HG02981 (cell line): ENCODE results near the gene TCTN2.

Experiments used
- ATAC-seq: cut with Tn5 transposase; IDR thresholded peaks from one replicate; pipeline ENCODE4 v1.9.1; 2021; ENCODE audit warnings: mild to moderate bottlenecking, moderate library complexity; ENCODE audit not compliant: unreplicated experiment

The TCTN2 gene

DNA sequence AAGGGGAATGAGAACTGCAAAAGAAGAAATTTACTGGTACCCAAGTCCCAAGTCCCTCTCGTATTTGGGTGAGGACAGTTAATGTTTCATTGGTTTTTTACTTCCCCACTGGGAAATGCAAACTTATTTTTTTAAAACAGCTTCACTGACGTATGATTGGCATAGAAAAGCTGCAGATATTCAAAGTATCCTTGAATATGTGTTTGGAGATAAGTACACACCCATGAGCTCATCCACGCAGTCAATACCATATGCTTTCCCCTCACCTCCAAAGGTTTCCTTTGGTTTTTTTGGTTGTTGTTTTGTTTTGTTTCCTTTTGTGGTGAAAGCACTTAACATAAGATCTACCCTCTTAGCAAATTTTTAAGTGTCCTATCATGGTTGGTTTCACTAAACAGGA, 13.1 kb downstream of the TCTN2 start:
- ATAC-seq = no peak

DNA sequence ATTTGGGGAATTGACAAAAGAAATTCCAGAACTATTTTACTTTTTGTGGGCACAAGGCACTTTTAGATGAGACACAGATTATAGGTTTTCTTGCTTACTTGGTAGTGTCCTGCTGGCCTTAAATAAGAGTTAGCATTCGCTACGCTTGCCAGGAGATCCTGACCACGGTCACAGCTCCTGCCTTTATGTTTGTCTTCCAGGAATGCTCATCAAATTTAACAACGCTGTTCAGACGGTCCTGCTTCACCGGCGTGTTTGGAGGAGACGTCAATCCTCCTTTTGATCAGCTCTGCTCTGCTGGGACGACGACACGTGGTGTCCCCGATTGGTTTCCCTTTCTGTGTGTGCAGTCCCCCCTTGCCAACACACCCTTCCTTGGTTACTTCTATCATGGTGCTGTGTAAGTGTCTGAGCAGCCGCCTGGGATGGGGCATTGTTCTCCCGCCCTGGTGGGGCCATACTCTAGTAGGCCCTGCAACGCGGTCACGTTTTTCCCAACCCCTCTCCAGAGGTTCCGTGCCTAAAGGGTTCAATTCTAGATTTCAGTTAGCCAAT, 15.8 kb downstream of the TCTN2 start:
- no peak for ATAC-seq

- ATAC-seq = no peak
Measured at GRCh38 chr12:123690191-123690840, 19.4 kb downstream of the TCTN2 start.

- ATAC-seq = no peak
Measured at GRCh38 chr12:123696207-123696606, 25.3 kb downstream of the TCTN2 start.

DNA sequence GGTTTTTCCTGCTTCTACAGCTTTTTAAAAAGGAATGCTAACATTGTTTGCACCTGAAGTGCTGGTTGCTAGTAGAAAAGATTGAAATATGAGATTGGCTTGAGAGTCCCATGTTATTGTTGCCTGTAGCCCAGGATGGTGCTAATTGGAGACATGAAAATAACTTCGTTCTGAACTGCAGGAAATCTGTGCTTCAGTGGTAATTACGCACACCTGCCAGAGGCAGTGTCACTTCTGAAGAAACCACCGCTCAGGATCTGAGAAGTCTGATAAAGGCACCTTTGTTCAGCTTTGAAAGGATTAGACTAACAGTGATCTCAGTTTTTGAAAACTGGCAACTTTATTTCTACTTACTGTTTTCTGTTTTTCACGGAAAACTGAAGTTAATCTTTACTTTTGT, 25.7 kb downstream of the TCTN2 start:
- no peak for ATAC-seq

GRCh38 chr12:123705935-123706334, 35.0 kb downstream of the TCTN2 start:
- no peak for ATAC-seq

DNA sequence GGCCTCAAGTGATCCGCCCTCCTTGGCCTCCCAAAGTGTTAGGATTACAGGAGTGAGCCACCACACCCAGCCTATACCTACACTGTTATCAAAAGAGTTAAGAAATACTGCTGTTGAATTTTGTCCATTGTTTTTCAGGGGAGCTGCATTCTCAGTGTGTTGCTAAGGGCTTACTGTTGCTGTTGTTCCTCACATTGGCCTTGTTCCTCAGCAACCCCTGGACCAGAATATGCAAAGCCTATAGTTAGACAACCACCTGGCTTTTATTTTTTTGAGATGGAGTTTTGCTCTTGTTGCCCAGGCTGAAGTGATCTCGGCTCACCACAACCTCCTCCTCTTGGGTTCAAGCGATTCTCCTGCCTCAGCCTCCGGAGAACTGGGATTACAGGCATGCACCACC, 36.6 kb downstream of the TCTN2 start:
- no peak for ATAC-seq

DNA sequence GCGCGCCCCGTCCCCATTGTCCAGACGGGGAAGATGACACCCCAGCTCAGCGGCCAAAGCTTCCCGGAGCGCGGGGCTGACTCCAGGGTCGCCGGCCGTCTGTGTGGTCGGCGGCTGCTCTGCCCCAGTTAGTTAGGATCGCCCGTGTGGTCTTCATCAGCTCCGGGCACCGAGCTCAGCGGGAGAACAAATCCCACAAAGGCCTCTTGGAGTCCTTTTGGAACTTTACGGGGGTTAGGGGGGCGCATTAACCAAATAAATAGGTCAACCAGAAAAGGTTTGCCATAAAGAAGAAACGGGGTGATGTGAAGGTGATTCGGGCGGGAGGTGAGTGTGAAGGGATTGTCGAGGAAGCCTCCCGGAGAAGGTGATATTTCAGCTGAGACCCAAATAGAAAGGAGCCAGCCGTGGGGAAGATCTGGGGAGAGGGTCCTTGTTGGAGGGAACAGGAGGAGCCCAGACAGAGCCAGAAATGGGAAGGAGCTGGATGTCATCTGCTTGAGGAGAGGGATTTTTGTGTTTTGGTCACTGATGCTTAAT, 41.9 kb downstream of the TCTN2 start:
- no peak for ATAC-seq

GRCh38 chr12:123713398-123713797, 42.5 kb downstream of the TCTN2 start:
- no peak for ATAC-seq

- ATAC-seq = no peak
Measured at GRCh38 chr12:123713823-123714585, 43.1 kb downstream of the TCTN2 start.

DNA sequence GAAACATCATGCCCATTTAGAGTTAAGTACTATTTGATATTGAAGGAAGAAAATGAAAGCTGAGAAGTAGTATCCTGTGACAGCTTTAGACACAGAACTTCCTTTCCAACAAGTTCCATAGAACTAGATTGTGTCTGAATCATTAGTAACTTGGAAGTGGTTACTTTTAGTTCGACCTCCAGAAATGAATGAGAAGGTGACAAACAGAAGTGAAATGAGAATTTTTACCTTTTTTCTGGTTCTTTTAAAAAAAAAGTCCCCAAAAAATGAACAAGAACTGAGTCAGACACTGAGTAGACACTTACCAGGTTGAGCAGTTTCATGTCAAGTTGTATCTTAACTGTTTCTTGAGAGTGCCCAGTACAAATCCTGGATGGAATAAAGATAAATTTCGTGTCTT, 44.3 kb downstream of the TCTN2 start:
- no peak for ATAC-seq

DNA sequence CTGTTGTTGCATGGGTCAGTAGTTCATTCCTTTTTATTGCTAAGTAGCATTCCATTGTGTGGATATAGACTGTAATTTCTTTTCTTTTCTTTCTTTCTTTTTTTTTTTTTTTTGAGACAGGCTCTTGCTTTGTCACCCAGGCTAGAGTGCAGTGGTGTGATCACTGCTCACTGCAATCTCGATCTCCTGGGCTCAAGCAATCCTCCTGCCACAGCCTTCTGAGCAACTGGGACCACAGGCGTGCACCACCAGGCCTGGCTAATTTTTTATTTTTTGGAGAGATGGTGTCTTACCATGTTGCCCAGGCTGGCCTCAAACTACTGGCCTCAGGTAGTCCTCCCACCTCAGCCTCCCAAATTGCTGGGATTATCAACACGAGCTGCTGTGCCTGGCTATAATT, 46.4 kb downstream of the TCTN2 start:
- no peak for ATAC-seq

DNA sequence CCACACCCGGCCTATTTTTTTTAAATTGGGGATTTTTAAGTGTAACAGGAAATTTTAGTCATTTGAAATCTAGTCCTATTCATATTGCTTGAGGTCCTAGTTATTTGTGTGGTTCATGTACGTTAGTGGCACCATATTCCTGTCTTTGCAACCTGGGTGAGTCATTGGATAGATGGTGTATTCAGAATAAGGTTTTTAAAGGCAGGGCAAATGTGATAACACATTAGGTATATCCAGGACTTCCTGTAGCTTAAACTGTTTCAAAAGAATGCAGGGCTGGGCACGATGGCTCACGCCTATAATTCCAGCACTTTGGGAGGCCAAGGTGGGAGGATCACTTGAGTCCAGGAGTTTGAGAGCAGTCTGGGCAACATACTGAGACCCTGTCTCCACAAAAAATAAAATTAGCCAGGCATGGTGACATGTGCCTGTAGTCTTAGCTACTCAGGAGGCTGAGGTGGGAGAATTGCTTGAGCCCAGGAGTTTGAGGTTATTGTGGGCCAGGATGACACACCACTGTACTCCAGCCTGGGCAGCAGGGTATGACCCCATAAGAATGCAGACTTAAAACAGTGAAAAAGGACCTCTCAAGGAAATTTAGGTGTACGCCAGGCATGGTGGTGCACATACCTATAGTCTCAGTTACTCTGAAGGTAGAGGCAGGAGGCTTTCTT, 49.4 kb downstream of the TCTN2 start:
- ATAC-seq = no peak

DNA sequence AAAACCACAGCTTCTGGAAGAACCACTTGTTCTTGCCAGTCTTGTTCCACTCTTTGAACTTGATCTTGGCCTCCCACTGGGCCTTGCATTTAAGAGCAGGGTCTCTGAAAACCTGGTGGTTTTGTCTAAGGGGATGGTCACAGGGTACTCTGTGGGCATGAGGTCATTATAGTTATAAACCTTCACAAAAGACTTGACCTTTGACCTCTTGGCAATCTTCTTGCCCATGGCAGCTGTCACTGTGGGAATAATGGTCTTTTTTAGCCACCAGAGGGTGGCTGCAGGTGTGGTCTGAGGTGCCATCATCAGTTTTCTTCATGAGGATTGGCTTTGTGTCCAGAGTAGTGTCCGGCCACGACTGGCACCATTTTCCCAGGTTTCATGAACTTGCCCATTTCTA, 50.3 kb downstream of the TCTN2 start:
- ATAC-seq = no peak

DNA sequence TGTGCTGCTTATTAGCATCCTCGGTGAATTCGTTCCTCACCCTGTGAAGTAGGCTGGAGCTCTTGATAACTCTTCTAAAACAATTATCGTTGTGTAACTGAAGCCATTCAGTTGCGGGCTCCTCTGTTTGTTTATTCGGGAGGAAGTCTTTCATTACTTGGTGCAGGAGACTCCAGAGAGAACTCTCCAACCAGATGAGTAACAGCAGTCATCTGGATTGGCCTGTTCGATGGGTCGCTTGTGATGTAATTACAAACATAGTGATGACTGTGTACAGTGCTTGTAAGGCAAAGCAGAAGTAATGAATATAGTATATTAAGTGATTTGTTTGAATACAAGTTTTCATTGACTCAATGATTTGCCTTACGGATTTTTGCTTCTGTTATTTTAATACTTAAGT, 52.1 kb downstream of the TCTN2 start:
- no peak for ATAC-seq

- no peak for ATAC-seq
Measured at GRCh38 chr12:123723765-123724164, 52.9 kb downstream of the TCTN2 start.

DNA sequence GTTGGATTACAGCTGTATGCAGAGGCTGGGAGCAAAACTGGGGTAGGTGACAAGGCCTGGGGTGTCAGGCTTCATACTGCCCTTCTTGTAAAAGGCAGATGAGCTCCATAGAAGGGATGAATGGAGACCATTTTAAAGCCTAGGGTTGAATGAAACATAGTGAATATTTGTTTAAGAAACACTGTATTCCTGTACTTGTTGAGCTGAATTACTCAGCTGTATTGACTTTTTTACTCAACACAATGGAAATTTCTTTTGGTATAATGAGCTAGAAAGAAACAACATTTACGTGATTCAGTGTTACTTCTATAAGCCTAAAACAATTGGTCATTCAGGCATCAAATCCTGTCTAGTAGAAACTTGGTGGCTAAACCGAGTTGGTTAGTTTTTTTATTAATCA, 55.3 kb downstream of the TCTN2 start:
- ATAC-seq = no peak

DNA sequence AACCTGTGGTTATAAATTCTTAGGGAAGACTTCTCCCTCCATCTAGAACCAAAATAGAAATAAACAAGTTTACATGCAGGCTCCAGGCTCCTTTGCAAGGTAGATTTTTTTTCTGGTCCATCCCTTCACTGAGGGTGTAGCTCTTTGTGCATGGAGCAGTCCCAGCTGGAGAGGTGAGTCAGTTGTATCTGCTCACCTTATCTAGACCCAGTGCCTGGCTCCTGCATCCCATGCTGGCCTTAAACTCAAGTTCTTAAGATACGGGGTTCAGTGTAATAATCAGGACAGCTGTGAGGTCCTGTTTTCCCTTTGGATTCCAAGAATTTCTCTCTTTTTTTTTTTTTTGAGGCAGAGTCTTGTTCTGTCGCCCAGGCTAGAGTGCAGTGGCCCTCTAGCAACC, 56.0 kb downstream of the TCTN2 start:
- no peak for ATAC-seq

GRCh38 chr12:123727878-123728277, 57.0 kb downstream of the TCTN2 start:
- ATAC-seq = no peak

DNA sequence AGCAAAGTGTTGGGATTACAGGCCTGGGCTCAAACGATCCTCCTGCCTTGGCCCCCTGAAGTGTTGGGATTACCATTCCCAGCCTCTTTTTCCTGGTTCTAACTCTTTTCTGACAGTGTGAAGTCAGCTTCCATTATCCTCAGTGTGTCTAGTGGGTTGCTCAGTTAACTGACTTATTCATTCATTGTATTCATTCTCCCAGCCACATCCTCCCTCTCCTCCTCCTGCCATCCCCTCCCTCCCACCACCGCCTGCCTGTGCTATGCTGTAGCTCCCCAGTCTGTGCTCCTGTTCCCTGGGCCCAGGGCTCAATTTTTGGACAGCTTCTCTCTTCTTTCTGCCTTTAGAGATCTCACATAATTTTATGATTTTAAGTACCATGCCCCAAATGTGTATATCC, 60.7 kb downstream of the TCTN2 start:
- ATAC-seq = no peak

GRCh38 chr12:123732251-123732650, 61.3 kb downstream of the TCTN2 start:
- ATAC-seq = no peak

GRCh38 chr12:123733229-123733628, 62.3 kb downstream of the TCTN2 start:
- ATAC-seq = no peak
